Prostate gland (tissue), 2 donors: ENCODE data around the gene LPP.

Source experiments
- POLR2A ChIP-seq: fragments of 450-650 bp; IDR thresholded peaks from one replicate; pipeline ENCODE4 v1.6.1; 2016; ENCODE audit warnings: antibody characterized with exemption, mild to moderate bottlenecking
- POLR2AphosphoS5 ChIP-seq: sonication (generic); formaldehyde crosslinking; IDR thresholded peaks from one replicate; pipeline ENCODE4 v1.6.1; 2017; ENCODE audit warnings: antibody characterized with exemption
- TF ChIP-seq, protein P1 (sequence below), 4 experiments: fragments of 200-600 bp in 2 of 4; fragments of 450-650 bp in 2 of 4; sonication (generic) in 2 of 4; IDR thresholded peaks; 1 replicate in 3 of 4; 2 replicates in 1 of 4; pipeline ENCODE4 v1.5.1; 2016 to 2019; ENCODE audit warnings: antibody characterized with exemption in 4 of 4, mild to moderate bottlenecking in 2 of 4, moderate library complexity in 2 of 4

DNA sequence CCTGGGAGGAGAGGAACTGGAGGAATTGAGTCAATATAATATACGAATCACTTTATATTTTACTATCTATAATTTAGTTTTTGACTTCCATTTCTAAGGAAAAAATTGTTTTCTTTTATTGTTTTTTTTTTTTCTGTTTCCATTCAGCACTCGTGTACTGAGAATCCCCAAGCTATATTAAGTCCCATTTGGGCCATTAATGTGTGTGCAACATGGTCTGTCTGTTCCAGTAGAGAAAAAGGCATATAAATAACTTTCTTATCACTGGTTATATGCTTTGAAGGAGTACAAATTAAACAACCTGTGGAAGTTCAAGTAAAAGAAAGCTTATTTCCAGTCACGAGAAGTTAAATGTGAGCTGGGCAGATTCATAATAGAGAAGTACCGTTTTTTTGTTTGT is 518.9 kb downstream of the LPP start:
- TF ChIP-seq, protein P1, sequence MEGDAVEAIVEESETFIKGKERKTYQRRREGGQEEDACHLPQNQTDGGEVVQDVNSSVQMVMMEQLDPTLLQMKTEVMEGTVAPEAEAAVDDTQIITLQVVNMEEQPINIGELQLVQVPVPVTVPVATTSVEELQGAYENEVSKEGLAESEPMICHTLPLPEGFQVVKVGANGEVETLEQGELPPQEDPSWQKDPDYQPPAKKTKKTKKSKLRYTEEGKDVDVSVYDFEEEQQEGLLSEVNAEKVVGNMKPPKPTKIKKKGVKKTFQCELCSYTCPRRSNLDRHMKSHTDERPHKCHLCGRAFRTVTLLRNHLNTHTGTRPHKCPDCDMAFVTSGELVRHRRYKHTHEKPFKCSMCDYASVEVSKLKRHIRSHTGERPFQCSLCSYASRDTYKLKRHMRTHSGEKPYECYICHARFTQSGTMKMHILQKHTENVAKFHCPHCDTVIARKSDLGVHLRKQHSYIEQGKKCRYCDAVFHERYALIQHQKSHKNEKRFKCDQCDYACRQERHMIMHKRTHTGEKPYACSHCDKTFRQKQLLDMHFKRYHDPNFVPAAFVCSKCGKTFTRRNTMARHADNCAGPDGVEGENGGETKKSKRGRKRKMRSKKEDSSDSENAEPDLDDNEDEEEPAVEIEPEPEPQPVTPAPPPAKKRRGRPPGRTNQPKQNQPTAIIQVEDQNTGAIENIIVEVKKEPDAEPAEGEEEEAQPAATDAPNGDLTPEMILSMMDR (IDR thresholded peaks at IDR 0.05): no peak
- TF ChIP-seq POLR2AphosphoS5 (no peak), POLR2A (no peak)
